GM19467 (cell line): Measurements from ENCODE around the gene NDUFAF3.

Source experiments
- ATAC-seq: cut with Tn5 transposase; IDR thresholded peaks from one replicate; pipeline ENCODE4 v1.9.1; 2021; ENCODE audit warnings: mild to moderate bottlenecking, moderate library complexity; ENCODE audit not compliant: unreplicated experiment

Gene NDUFAF3

GRCh38 chr3:49017971-49018706 lies 3.8 kb upstream of the NDUFAF3 start, which contains the start of gene DALRD3:
Gene DALRD3, minus strand, starts transcription at chr3:49018580. Its CDS starts 16 bp downstream, at chr3:49018564.
- ATAC-seq: no peak

GRCh38 chr3:49018707-49019006 lies 3.3 kb upstream of the NDUFAF3 start:
- ATAC-seq: no peak

- ATAC-seq: no peak
Measured at GRCh38 chr3:49019941-49020329, 2.0 kb upstream of the NDUFAF3 start.

GRCh38 chr3:49020330-49021212 lies 1.4 kb upstream of the NDUFAF3 start:
- ATAC-seq: peak; percentile 7

- ATAC-seq: peak; percentile 45
Measured at GRCh38 chr3:49021213-49021812, 608 bp upstream of the NDUFAF3 start.

- no peak for ATAC-seq
Measured at GRCh38 chr3:49022688-49023171, 809 bp downstream of the NDUFAF3 start.

- ATAC-seq: no peak
Measured at GRCh38 chr3:49023775-49024174, 1.9 kb downstream of the NDUFAF3 start.

GRCh38 chr3:49024449-49024848 lies 2.5 kb downstream of the NDUFAF3 start:
- no peak for ATAC-seq

GRCh38 chr3:49025005-49025792 lies 3.3 kb downstream of the NDUFAF3 start:
- no peak for ATAC-seq

- no peak for ATAC-seq
Measured at GRCh38 chr3:49025793-49026520, 4.0 kb downstream of the NDUFAF3 start.

GRCh38 chr3:49026536-49026935 lies 4.6 kb downstream of the NDUFAF3 start:
- ATAC-seq: no peak

GRCh38 chr3:49027634-49028033 lies 5.7 kb downstream of the NDUFAF3 start:
- no peak for ATAC-seq

- no peak for ATAC-seq
Measured at GRCh38 chr3:49028298-49028672, 6.4 kb downstream of the NDUFAF3 start.

- peak; percentile 85 for ATAC-seq
Measured at GRCh38 chr3:49028673-49029562, 7.0 kb downstream of the NDUFAF3 start, which contains the start of gene IMPDH2. Gene IMPDH2, minus strand, starts transcription at chr3:49029398. Its CDS starts 48 bp downstream, at chr3:49029350.

- no peak for ATAC-seq
Measured at GRCh38 chr3:49029563-49029884, 7.6 kb downstream of the NDUFAF3 start.

- ATAC-seq: no peak
Measured at GRCh38 chr3:49030321-49030720, 8.4 kb downstream of the NDUFAF3 start.

GRCh38 chr3:49032646-49033304 lies 10.9 kb downstream of the NDUFAF3 start:
- no peak for ATAC-seq

GRCh38 chr3:49034650-49035049 lies 12.7 kb downstream of the NDUFAF3 start:
- ATAC-seq: no peak

GRCh38 chr3:49035281-49035680 lies 13.4 kb downstream of the NDUFAF3 start:
- ATAC-seq: no peak
